HL-60/S4 treated with retinoic acid at 250 ng/mL for 4 days and 3 days (cell line): ENCODE data around the gene CAMKK2.
"Not testable (repeated sequence)": the region's sequence is repeated elsewhere in the genome, so short reads cannot be mapped to it uniquely, and the experiment has no call there.

Source experiments
- in situ Hi-C: fragments of 300-500 bp; cut with MboI; formaldehyde crosslinking; loops from 2 replicates; pipeline ENCODE4 v1.7.0; 2022; ENCODE audit warnings: low sequenced_read_pairs

Gene CAMKK2

GRCh38 chr12:121202407-121203355 lies 93.8 kb downstream of the CAMKK2 start:
- in situ Hi-C loops: no loop called here

- in situ Hi-C loops: not testable (repeated sequence)
Measured at GRCh38 chr12:121201140-121201539, 95.4 kb downstream of the CAMKK2 start.

GRCh38 chr12:121198949-121199348 lies 97.6 kb downstream of the CAMKK2 start:
- in situ Hi-C loops: no loop called here

GRCh38 chr12:121196902-121197301 lies 99.6 kb downstream of the CAMKK2 start:
- in situ Hi-C loops: no loop called here

GRCh38 chr12:121191151-121191550 lies 105.4 kb downstream of the CAMKK2 start:
- in situ Hi-C loops: no loop called here

GRCh38 chr12:121190523-121191031 lies 105.9 kb downstream of the CAMKK2 start:
- in situ Hi-C loops: no loop called here

GRCh38 chr12:121189619-121190155 lies 106.8 kb downstream of the CAMKK2 start:
- in situ Hi-C loops: no loop called here

- in situ Hi-C loops: no loop called here
Measured at GRCh38 chr12:121189131-121189530, 107.4 kb downstream of the CAMKK2 start.

GRCh38 chr12:121188227-121188626 lies 108.3 kb downstream of the CAMKK2 start:
- in situ Hi-C loops: no loop called here
